ENCODE results near the gene CIZ1.

The CIZ1 gene

GRCh38 chr9:128152133-128153059 is 39.0 kb downstream of the CIZ1 start:
- Histone ChIP-seq H3K4me1 (ENCODE audit: control insufficient read depth, low read length) (no peaks in the 10 kb centered on the region), H3K4me3 (ENCODE audit: low read length) (no peak overlapping the region), H3K79me2 (ENCODE audit: control insufficient read depth, low read length) (no peaks in the 10 kb centered on the region), H4K20me1 (ENCODE audit: control insufficient read depth, insufficient read depth, low read depth, low read length) (no peaks in the 10 kb centered on the region), H3K4me2 (ENCODE audit: low read length) (no peak overlapping the region), H3K27ac (ENCODE audit: low read depth, low read length) (no peak overlapping the region), H3K9me2 (replicated peaks; ENCODE audit: control insufficient read depth, low read length) (no peaks in the 10 kb centered on the region), H3F3A (ENCODE audit: control insufficient read depth, insufficient read depth) (no peaks in the 10 kb centered on the region), H3K9me3 (ENCODE audit: control insufficient read depth, insufficient read depth, low read length) (no peaks in the 10 kb centered on the region), H3K27me3 (ENCODE audit: control insufficient read depth, low read length) (no peaks in the 10 kb centered on the region), H3K36me3 (ENCODE audit: control insufficient read depth, low read length) (no peaks in the 10 kb centered on the region)
- TF ChIP-seq CTCF (IDR thresholded peaks at IDR 0.05; ENCODE audit: low read depth, low read length, poor library complexity, severe bottlenecking) (no peak), EZH2phosphoT487 (IDR thresholded peaks at IDR 0.05; ENCODE audit: borderline replicate concordance, low read length) (no peak)

GRCh38 chr9:128151309-128152132 is 39.9 kb downstream of the CIZ1 start:
- H3K4me2 ChIP-seq (ENCODE audit: low read length), result no peak overlapping the region

GRCh38 chr9:128150594-128151308 is 40.6 kb downstream of the CIZ1 start:
- Histone ChIP-seq H3K9me3 (ENCODE audit: control insufficient read depth, insufficient read depth, low read length) (no peaks in the 10 kb centered on the region), H3K4me3 (ENCODE audit: low read length) (no peak overlapping the region)
- peak; percentile 76 for TF ChIP-seq CTCF (IDR thresholded peaks at IDR 0.05; ENCODE audit: low read depth, low read length, poor library complexity, severe bottlenecking)
- no peak for TF ChIP-seq EZH2phosphoT487 (IDR thresholded peaks at IDR 0.05; ENCODE audit: borderline replicate concordance, low read length)

More at GRCh38 chr9:128151309-128152132, 39.9 kb downstream of the CIZ1 start:
- Histone ChIP-seq H4K20me1 (ENCODE audit: control insufficient read depth, insufficient read depth, low read depth, low read length) (no peaks in the 10 kb centered on the region), H3K9me2 (replicated peaks; ENCODE audit: control insufficient read depth, low read length) (no peaks in the 10 kb centered on the region), H3K4me3 (ENCODE audit: low read length) (no peak overlapping the region), H3K36me3 (ENCODE audit: control insufficient read depth, low read length) (no peaks in the 10 kb centered on the region), H3K27ac (ENCODE audit: low read depth, low read length) (no peak overlapping the region), H3K4me1 (ENCODE audit: control insufficient read depth, low read length) (no peaks in the 10 kb centered on the region), H3K9me3 (ENCODE audit: control insufficient read depth, insufficient read depth, low read length) (no peaks in the 10 kb centered on the region), H3K79me2 (ENCODE audit: control insufficient read depth, low read length) (no peaks in the 10 kb centered on the region), H3K27me3 (ENCODE audit: control insufficient read depth, low read length) (no peaks in the 10 kb centered on the region), H3F3A (ENCODE audit: control insufficient read depth, insufficient read depth) (no peaks in the 10 kb centered on the region)
- TF ChIP-seq EZH2phosphoT487 (IDR thresholded peaks at IDR 0.05; ENCODE audit: borderline replicate concordance, low read length) (no peak), CTCF (IDR thresholded peaks at IDR 0.05; ENCODE audit: low read depth, low read length, poor library complexity, severe bottlenecking) (no peak)

More at GRCh38 chr9:128150594-128151308, 40.6 kb downstream of the CIZ1 start:
- no peaks in the 10 kb centered on the region for H3K9me2 ChIP-seq (replicated peaks; ENCODE audit: control insufficient read depth, low read length)
- H3K4me1 ChIP-seq (ENCODE audit: control insufficient read depth, low read length), result no peaks in the 10 kb centered on the region
- no peaks in the 10 kb centered on the region for H3K36me3 ChIP-seq (ENCODE audit: control insufficient read depth, low read length)
- no peak overlapping the region for H3K4me2 ChIP-seq (ENCODE audit: low read length)
- no peaks in the 10 kb centered on the region for H3F3A ChIP-seq (ENCODE audit: control insufficient read depth, insufficient read depth)
- no peaks in the 10 kb centered on the region for H3K27me3 ChIP-seq (ENCODE audit: control insufficient read depth, low read length)
- H4K20me1 ChIP-seq (ENCODE audit: control insufficient read depth, insufficient read depth, low read depth, low read length), result no peaks in the 10 kb centered on the region
- no peak overlapping the region for H3K27ac ChIP-seq (ENCODE audit: low read depth, low read length)
- no peaks in the 10 kb centered on the region for H3K79me2 ChIP-seq (ENCODE audit: control insufficient read depth, low read length)

All from DOHH2 (cell line).